HG03175 (cell line): ENCODE results near the gene CARD14.
"Not testable (repeated sequence)": the region's sequence is repeated elsewhere in the genome, so short reads cannot be mapped to it uniquely, and the experiment has no call there.

Source experiments
- ATAC-seq: cut with Tn5 transposase; IDR thresholded peaks from one replicate; pipeline ENCODE4 v1.9.1; 2021; ENCODE audit warnings: mild to moderate bottlenecking, moderate library complexity; ENCODE audit not compliant: unreplicated experiment

CARD14 gene

DNA sequence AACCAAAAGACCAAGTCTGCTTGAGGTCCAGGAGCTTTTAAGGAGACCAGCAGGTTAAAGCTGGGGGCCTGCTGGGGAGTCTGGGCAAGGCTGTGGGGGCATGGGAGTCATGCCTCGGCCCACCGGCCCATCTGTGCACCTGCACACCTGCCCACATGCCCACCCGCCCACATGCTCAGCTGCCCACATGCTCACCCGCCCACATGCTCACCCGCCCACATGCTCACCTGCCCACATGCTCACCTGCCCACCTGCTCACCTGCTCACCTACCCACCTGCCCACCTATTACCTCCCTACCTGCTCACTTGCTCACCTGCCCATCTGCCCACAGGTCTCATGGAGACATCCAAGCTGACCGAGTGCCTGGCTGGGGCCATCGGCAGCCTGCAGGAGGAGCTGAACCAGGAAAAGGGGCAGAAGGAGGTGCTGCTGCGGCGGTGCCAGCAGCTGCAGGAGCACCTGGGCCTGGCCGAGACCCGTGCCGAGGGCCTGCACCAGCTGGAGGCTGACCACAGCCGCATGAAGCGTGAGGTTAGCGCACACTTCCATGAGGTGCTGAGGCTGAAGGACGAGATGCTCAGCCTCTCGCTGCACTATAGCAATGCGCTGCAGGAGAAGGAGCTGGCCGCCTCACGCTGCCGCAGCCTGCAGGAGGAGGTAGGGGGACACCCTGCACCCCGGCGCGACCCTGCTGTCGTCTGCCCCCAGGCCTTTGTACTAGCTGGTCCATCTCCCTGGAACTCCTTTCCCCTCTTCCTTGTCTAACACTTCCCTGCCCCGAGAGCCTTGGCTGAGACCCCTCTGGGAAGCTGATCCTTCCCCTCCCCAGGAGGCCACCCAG lies 14.0 kb downstream of the CARD14 start:
- no peak for ATAC-seq

- no peak for ATAC-seq
Measured at GRCh38 chr17:80184423-80184714, 14.5 kb downstream of the CARD14 start.

DNA sequence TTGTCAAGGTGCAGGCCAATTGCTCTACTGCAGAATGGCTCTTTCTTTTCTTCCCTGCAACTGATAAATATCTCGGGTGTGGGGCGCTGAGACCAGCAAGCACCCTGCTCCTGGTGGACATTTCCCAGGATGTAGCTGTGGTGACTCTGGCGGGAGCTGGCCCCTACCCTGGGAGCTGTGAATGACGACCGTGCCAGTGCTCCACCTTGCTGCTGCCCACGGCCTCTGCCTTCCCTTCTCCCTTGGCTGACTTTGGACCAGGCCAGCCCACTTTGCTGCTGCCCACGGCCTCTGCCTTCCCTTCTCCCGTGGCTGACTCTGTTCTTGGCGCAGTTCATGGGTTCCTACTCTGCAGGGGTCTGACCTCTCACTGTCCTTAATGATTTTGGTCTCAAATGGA lies 16.1 kb downstream of the CARD14 start:
- ATAC-seq = no peak

DNA sequence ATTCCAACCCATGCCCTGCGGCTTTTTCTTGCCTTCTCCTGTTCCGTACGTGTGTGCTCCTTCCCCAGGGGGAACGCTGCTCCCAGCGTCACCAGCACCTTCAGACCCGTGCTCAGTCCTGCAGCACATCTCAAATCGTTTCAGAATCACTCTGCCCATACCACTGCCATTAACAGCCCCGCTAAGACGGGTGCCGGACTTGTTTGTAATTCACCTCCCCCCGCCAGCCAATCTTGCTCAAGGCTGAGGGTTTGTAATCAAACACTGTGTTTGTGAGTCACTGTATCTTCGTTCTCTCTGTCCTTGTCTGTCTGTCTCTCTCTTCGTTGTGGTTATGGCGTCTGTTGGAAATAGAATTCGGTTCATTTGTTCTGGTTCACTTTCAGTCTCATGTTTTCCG lies 17.3 kb downstream of the CARD14 start:
- ATAC-seq = no peak

DNA sequence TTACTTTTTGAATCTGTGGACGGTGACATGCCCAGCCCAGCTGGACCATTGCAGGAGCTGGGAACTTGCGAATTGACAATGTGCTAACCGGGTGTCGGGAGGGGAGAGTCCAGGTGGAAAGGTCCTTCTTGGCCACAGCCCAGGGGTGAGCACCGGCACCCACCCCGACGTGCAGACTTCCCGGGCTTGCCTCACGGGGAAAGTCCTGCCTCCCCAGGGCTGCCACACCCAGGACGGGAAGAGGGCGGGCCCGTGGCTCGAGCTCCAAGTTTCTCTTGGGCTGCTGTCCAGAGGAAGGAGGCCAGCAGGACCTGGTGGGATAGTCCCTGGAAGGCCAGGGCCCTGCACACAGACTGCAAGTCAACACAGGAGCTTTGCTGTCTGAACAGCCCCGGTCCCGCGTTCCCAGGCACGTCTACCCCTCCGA lies 17.7 kb downstream of the CARD14 start:
- ATAC-seq = no peak

- no peak for ATAC-seq
Measured at GRCh38 chr17:80189611-80190010, 19.8 kb downstream of the CARD14 start.

GRCh38 chr17:80190716-80191115 lies 20.9 kb downstream of the CARD14 start:
- ATAC-seq = no peak

DNA sequence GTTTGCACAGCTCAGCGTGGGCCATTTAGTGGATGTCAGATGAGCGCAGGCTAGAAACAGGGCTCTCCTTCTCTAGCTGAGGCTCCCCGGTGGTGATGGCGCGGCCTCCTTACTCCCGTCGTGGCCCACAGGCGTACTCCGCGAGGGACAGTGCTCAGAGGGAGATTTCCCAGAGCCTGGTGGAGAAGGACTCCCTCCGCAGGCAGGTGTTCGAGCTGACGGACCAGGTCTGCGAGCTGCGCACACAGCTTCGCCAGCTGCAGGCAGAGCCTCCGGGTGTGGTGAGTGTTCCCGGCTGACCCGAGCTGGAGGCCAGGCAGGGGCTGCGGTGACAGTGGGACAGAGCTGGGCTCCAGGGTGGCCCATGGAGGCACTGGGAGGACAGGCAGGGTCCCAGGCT lies 21.4 kb downstream of the CARD14 start:
- ATAC-seq = no peak

GRCh38 chr17:80191865-80192661 lies 22.2 kb downstream of the CARD14 start:
- ATAC-seq = no peak

DNA sequence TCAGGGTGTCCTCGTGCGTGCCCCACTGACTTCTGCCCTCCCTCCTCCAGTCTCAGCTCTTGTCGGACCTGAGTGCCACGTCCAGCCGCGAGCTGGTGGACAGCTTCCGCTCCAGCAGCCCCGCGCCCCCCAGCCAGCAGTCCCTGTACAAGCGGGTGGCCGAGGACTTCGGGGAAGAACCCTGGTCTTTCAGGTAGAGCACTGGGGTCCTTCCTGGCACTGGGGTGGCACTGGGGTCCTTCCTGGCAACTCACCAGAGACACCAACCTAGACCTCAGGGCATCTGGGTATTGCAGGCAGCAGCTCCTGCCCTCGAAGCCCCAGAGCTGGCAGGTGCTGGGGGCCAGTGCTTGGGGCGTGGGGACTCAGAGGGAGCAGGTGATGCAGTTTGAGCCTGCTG lies 25.3 kb downstream of the CARD14 start:
- no peak for ATAC-seq

GRCh38 chr17:80195671-80196529 lies 26.1 kb downstream of the CARD14 start:
- no peak for ATAC-seq

GRCh38 chr17:80196652-80197051 lies 26.8 kb downstream of the CARD14 start:
- no peak for ATAC-seq

GRCh38 chr17:80198144-80198661 lies 28.4 kb downstream of the CARD14 start:
- no peak for ATAC-seq

DNA sequence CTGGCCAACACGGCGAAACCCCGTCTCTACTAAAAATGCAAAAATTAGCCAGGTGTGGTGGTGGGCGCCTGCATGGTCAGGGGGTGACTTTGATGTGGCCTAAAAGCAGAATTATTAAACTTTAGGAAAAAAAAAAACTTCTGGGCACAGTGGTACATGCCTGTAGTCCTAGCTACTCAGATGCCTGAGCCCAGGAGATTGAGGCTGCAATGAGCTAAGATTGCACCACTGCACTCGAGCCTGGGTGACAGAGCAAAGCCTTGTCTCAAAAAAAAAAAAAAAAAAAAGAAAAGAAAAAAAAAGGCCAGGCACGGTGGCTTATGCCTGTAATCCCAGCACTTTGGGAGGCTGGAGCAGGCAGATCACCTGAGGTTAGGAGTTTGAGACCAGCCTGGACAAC lies 29.5 kb downstream of the CARD14 start:
- not testable (repeated sequence) for ATAC-seq

GRCh38 chr17:80201446-80201845 lies 31.6 kb downstream of the CARD14 start:
- ATAC-seq = no peak

DNA sequence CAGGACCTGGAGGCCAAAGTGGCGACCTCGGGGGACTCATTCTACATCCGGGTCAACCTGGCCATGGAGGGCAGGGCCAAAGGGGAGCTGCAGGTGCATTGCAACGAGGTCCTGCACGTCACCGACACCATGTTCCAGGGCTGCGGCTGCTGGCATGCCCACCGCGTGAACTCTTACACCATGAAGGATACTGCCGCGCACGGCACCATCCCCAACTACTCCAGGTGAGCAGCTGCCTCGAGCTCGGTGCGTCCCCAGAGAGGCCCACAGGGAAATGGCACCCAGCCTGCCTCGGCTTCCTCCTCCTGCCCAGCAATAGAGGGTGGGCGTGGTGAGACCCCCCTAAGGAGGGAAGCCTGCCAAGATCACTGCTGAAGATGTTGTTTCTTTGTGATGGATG lies 32.4 kb downstream of the CARD14 start:
- no peak for ATAC-seq

- no peak for ATAC-seq
Measured at GRCh38 chr17:80203471-80203963, 33.7 kb downstream of the CARD14 start.

- ATAC-seq = no peak
Measured at GRCh38 chr17:80204626-80205468, 35.0 kb downstream of the CARD14 start.

DNA sequence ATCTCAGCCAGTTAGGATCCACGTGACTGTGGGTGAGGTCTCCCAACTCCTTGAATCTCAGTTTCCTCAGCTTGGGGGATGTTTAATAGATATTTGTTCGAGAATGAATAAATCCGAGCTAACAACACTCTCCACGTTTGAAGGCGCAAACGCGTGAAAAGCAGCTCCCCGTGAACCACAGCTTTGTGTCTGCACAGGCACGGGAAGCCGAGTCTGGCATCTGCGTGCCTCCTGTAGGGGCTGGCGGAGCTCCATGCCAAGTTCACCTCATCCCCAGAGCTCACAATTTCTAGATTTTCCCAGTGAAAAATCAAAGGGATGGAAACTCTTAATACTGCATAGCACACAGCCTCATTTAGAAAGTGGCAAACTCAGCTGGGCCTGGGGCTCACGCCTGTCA lies 36.0 kb downstream of the CARD14 start:
- ATAC-seq = no peak

GRCh38 chr17:80208050-80208449 lies 38.2 kb downstream of the CARD14 start:
- no peak for ATAC-seq
